DOHH2 (cell line): ENCODE results near the gene SMIM5.

Experiments
- CTCF ChIP-seq: fragments of 200-600 bp; sonication (generic); IDR thresholded peaks from one replicate; pipeline ENCODE4 v1.5.1; 2014; ENCODE audit warnings: antibody characterized with exemption, mild to moderate bottlenecking, low read depth, low read length; ENCODE audit not compliant: poor library complexity, severe bottlenecking
- EZH2phosphoT487 ChIP-seq: fragments of 200-600 bp; sonication (generic); IDR thresholded peaks from 2 replicates; pipeline ENCODE4 v1.6.1; 2017; ENCODE audit warnings: borderline replicate concordance, mild to moderate bottlenecking, antibody characterized with exemption, low read length, moderate library complexity, mixed read lengths

- no peak for TF ChIP-seq CTCF
- no peak for TF ChIP-seq EZH2phosphoT487
Measured at GRCh38 chr17:75590314-75590761, 42.9 kb upstream of the SMIM5 start.
